Upper lobe of right lung (tissue), 1 donor: ENCODE measurements around the gene HBB. TPM values are rescaled to one million over a fixed set of nuclear protein-coding genes. Genes with fewer than 3 reads are reported as not detected.

Experiments
- ATAC-seq: fragments of 200-7000 bp; cut with Tn5 transposase; one replicate; pipeline ENCODE4 v1.9.1; 2020; ENCODE audit warnings: mild to moderate bottlenecking, moderate library complexity
- DNase-seq: peaks from one replicate; pipeline ENCODE4 v3.0.0-alpha.2; 2020
- H3K27ac ChIP-seq: fragments of 200-600 bp; one replicate; pipeline ENCODE4 v1.8.0; 2022
- H3K27me3 ChIP-seq: fragments of 200-600 bp; one replicate; pipeline ENCODE4 v1.8.0; 2022; ENCODE audit warnings: mild to moderate bottlenecking
- H3K36me3 ChIP-seq: fragments of 200-600 bp; one replicate; pipeline ENCODE4 v1.8.0; 2022
- H3K4me1 ChIP-seq: fragments of 200-600 bp; one replicate; pipeline ENCODE4 v1.8.0; 2022
- H3K4me3 ChIP-seq: fragments of 200-600 bp; one replicate; pipeline ENCODE4 v1.8.0; 2022; ENCODE audit warnings: mild to moderate bottlenecking
- H3K9me3 ChIP-seq: fragments of 200-600 bp; one replicate; pipeline ENCODE4 v1.8.0; 2022
- CTCF ChIP-seq: fragments of 200-600 bp; IDR thresholded peaks from one replicate; pipeline ENCODE4 v1.8.0; 2022; ENCODE audit warnings: antibody characterized with exemption
- intact Hi-C: fragments of 100-400 bp; cut with DNase I; formaldehyde crosslinking; loops from one replicate; pipeline ENCODE4 v1.11.0; 2022
- total RNA-seq: library from RNA; stranded (reverse); fragmentation: NEBNext Ultra II Directional; extraction: Animal tissue kit (Norgen Biotek cat#: 25700); gene quantifications from one replicate; pipeline ENCODE4 v1.2.1, GENCODE V29; 2021
- donor health status: DM: no; HTN: yes; CAD: no; lungs with severe emphysema.

The HBB gene
- total RNA-seq, 1 donor from 2014 or later = 338 TPM

DNA sequence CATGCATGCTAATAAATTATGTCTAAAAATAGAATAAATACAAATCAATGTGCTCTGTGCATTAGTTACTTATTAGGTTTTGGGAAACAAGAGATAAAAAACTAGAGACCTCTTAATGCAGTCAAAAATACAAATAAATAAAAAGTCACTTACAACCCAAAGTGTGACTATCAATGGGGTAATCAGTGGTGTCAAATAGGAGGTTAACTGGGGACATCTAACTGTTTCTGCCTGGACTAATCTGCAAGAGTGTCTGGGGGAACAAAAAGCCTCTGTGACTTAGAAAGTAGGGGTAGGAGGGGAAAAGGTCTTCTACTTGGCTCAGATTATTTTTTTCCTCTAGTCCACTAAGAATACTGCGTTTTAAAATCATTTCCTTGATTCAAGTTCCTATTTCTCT lies 810 bp upstream of the HBB start:
- no peak for ATAC-seq
- no peak for DNase-seq

DNA sequence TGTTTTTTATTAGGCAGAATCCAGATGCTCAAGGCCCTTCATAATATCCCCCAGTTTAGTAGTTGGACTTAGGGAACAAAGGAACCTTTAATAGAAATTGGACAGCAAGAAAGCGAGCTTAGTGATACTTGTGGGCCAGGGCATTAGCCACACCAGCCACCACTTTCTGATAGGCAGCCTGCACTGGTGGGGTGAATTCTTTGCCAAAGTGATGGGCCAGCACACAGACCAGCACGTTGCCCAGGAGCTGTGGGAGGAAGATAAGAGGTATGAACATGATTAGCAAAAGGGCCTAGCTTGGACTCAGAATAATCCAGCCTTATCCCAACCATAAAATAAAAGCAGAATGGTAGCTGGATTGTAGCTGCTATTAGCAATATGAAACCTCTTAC lies 1.4 kb downstream of the HBB start:
- Histone ChIP-seq H3K9me3 (no peaks in the 10 kb centered on the region), H3K27me3 (no peaks in the 10 kb centered on the region), H3K4me1 (no peaks in the 10 kb centered on the region), H3K27ac (no peak overlapping the region), H3K4me3 (no peak overlapping the region), H3K36me3 (no peaks in the 10 kb centered on the region)
- DNase-seq = no peak
- intact Hi-C loops = no loop called here
- no peak for ATAC-seq
- no peak for TF ChIP-seq CTCF

More for the DNA sequence above, 810 bp upstream of the HBB start:
- Histone ChIP-seq H3K4me3 (no peak overlapping the region), H3K4me1 (no peaks in the 10 kb centered on the region), H3K9me3 (no peaks in the 10 kb centered on the region), H3K27ac (no peak overlapping the region), H3K36me3 (no peaks in the 10 kb centered on the region), H3K27me3 (no peaks in the 10 kb centered on the region)
- no peak for TF ChIP-seq CTCF
- intact Hi-C loops = no loop called here

GRCh38 chr11:5224538-5225479 lies 2.1 kb downstream of the HBB start:
- no peak for DNase-seq
- no peak for TF ChIP-seq CTCF
- no peaks in the 10 kb centered on the region for H3K27me3 ChIP-seq
- H3K27ac ChIP-seq = no peak overlapping the region
- H3K9me3 ChIP-seq = no peaks in the 10 kb centered on the region
- no peaks in the 10 kb centered on the region for H3K36me3 ChIP-seq
- ATAC-seq = no peak
- intact Hi-C loops = no loop called here
- H3K4me1 ChIP-seq = no peaks in the 10 kb centered on the region
- H3K4me3 ChIP-seq = no peak overlapping the region

DNA sequence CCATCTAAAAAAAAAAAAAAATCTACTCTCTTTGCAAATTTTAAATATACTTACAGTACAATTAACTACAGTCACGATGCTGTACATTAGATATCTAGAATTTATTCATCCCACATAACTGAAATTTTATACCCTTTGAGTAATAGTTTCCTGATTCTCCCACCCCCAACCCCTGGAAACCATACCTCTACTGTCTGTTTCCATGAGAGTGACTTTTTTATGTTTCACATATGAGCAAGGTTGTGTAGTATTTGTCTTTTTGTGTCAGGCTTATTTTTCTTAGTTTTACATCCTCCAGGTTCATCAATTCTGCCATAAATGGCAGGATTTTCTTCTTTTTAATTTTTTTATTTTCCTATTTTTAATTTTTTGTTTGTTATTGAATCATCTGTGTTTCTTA lies 3.2 kb downstream of the HBB start:
- intact Hi-C loops = no loop called here
- no peak overlapping the region for H3K27ac ChIP-seq

GRCh38 chr11:5223146-5223545 lies 3.7 kb downstream of the HBB start:
- no peak overlapping the region for H3K4me3 ChIP-seq
- H3K27me3 ChIP-seq = no peaks in the 10 kb centered on the region
- intact Hi-C loops = no loop called here
- H3K9me3 ChIP-seq = no peaks in the 10 kb centered on the region
- no peak for ATAC-seq
- no peak overlapping the region for H3K27ac ChIP-seq
- TF ChIP-seq CTCF = no peak
- no peaks in the 10 kb centered on the region for H3K36me3 ChIP-seq
- H3K4me1 ChIP-seq = no peaks in the 10 kb centered on the region
- DNase-seq = no peak

More for the DNA sequence above, 3.2 kb downstream of the HBB start:
- ATAC-seq (no peak), DNase-seq (no peak)
- Histone ChIP-seq H3K4me3 (no peak overlapping the region), H3K9me3 (no peaks in the 10 kb centered on the region), H3K4me1 (no peaks in the 10 kb centered on the region), H3K36me3 (no peaks in the 10 kb centered on the region), H3K27me3 (no peaks in the 10 kb centered on the region)
- TF ChIP-seq CTCF = no peak
